Measurements from ENCODE around the gene ZNF248. TPM values are rescaled to one million over a fixed set of nuclear protein-coding genes. Genes with fewer than 3 reads are reported as not detected.

Gene ZNF248
- total RNA-seq, 1 experiment from 2014 or later, result 115 TPM

- Histone ChIP-seq H3K4me1 (ENCODE audit: insufficient read depth, low read length) (peaks cover 12% of the 10 kb centered on the region), H3K4me3 (ENCODE audit: low read length) (no peak overlapping the region), H3K9me3 (ENCODE audit: low read length) (no peaks in the 10 kb centered on the region), H3K4me2 (ENCODE audit: low read length) (peak overlapping the region; percentile 46), H4K20me1 (ENCODE audit: low read length) (no peaks in the 10 kb centered on the region), H3K27ac (ENCODE audit: low read length) (peak overlapping the region; percentile 35), H2AFZ (ENCODE audit: low read length) (peak overlapping the region; percentile 51), H3K27me3 (ENCODE audit: low read length) (no peaks in the 10 kb centered on the region), H3F3A (ENCODE audit: low read length, unreplicated experiment) (no peaks in the 10 kb centered on the region), H3K79me2 (ENCODE audit: low read length) (no peaks in the 10 kb centered on the region), H3K36me3 (ENCODE audit: low read depth, low read length) (no peaks in the 10 kb centered on the region), H3K9ac (ENCODE audit: low read length) (no peak overlapping the region), H3K9me2 (replicated peaks; ENCODE audit: low read length) (no peaks in the 10 kb centered on the region)
- intact Hi-C loops (cut with micrococcal nuclease), result loop anchor here (5.0 kb wide), 1 partner anchor 166 kb away; no protein-coding TSS in a partner anchor
- ATAC-seq (peak; percentile 89), DNase-seq (peak; percentile 79)
- POLR2A ChIA-PET (ENCODE audit: unreplicated experiment), result interaction anchor here (0.5 to 0.6 kb wide), 2 partner anchors 38 to 113 kb away, joined by 3 to 4 read pairs; no protein-coding TSS in a partner anchor
- BruUV-seq (replicated peaks), result no TSS peak
- CTCF ChIA-PET, result interaction anchor here (1.0 to 1.4 kb wide), 3 partner anchors 13 to 259 kb away, joined by 3 to 6 read pairs (median 5); no protein-coding TSS in a partner anchor
- TF ChIP-seq EZH2 (IDR thresholded peaks at IDR 0.05; ENCODE audit: low read length, unreplicated experiment), result no peak
- no peak for TF ChIP-seq EZH2phosphoT487 (IDR thresholded peaks at IDR 0.05; ENCODE audit: borderline replicate concordance, low read length)
- TF ChIP-seq CTCF (conservative IDR thresholded peaks at IDR 0.05; ENCODE audit: low read depth, low read length), result no peak
Observed at GRCh38 chr10:37748170-37748569, 109.2 kb downstream of the ZNF248 start.

GRCh38 chr10:37747081-37747480 lies 110.3 kb downstream of the ZNF248 start:
- ChIA-PET CTCF (no interaction called here), POLR2A (ENCODE audit: unreplicated experiment) (no interaction called here)
- no peaks in the 10 kb centered on the region for H3K79me2 ChIP-seq (ENCODE audit: low read length)
- H3K36me3 ChIP-seq (ENCODE audit: low read depth, low read length), result no peaks in the 10 kb centered on the region
- H3K4me1 ChIP-seq (ENCODE audit: insufficient read depth, low read length), result peaks cover 12% of the 10 kb centered on the region
- intact Hi-C loops (cut with micrococcal nuclease), result loop anchor here (5.0 kb wide), 1 partner anchor 165 kb away; no protein-coding TSS in a partner anchor
- no peaks in the 10 kb centered on the region for H3K27me3 ChIP-seq (ENCODE audit: low read length)
- no peak overlapping the region for H3K27ac ChIP-seq (ENCODE audit: low read length)
- ATAC-seq (no peak), DNase-seq (no peak)
- TF ChIP-seq CTCF (conservative IDR thresholded peaks at IDR 0.05; ENCODE audit: low read depth, low read length) (no peak), EZH2 (IDR thresholded peaks at IDR 0.05; ENCODE audit: low read length, unreplicated experiment) (no peak), EZH2phosphoT487 (IDR thresholded peaks at IDR 0.05; ENCODE audit: borderline replicate concordance, low read length) (no peak)
- H3K9ac ChIP-seq (ENCODE audit: low read length), result no peak overlapping the region
- no peaks in the 10 kb centered on the region for H3K9me2 ChIP-seq (replicated peaks; ENCODE audit: low read length)
- H2AFZ ChIP-seq (ENCODE audit: low read length), result no peak overlapping the region
- H3K4me3 ChIP-seq (ENCODE audit: low read length), result no peak overlapping the region
- no peaks in the 10 kb centered on the region for H3K9me3 ChIP-seq (ENCODE audit: low read length)
- no TSS peak for BruUV-seq (replicated peaks)
- no peaks in the 10 kb centered on the region for H3F3A ChIP-seq (ENCODE audit: low read length, unreplicated experiment)
- H4K20me1 ChIP-seq (ENCODE audit: low read length), result no peaks in the 10 kb centered on the region
- no peak overlapping the region for H3K4me2 ChIP-seq (ENCODE audit: low read length)

GRCh38 chr10:37741831-37742230 lies 115.6 kb downstream of the ZNF248 start:
- Histone ChIP-seq H3K4me3 (ENCODE audit: low read length) (no peak overlapping the region), H3K9me3 (ENCODE audit: low read length) (no peaks in the 10 kb centered on the region), H3K4me2 (ENCODE audit: low read length) (no peak overlapping the region), H3K9me2 (replicated peaks; ENCODE audit: low read length) (no peaks in the 10 kb centered on the region), H3K36me3 (ENCODE audit: low read depth, low read length) (no peaks in the 10 kb centered on the region), H3F3A (ENCODE audit: low read length, unreplicated experiment) (no peaks in the 10 kb centered on the region), H3K79me2 (ENCODE audit: low read length) (no peaks in the 10 kb centered on the region), H4K20me1 (ENCODE audit: low read length) (no peaks in the 10 kb centered on the region), H3K4me1 (ENCODE audit: insufficient read depth, low read length) (no peaks in the 10 kb centered on the region), H3K27ac (ENCODE audit: low read length) (no peak overlapping the region), H3K27me3 (ENCODE audit: low read length) (no peaks in the 10 kb centered on the region), H2AFZ (ENCODE audit: low read length) (no peak overlapping the region), H3K9ac (ENCODE audit: low read length) (no peak overlapping the region)
- BruUV-seq (replicated peaks), result no TSS peak
- ChIA-PET POLR2A (ENCODE audit: unreplicated experiment) (no interaction called here), CTCF (no interaction called here)
- ATAC-seq (no peak), DNase-seq (no peak)
- TF ChIP-seq CTCF (conservative IDR thresholded peaks at IDR 0.05; ENCODE audit: low read depth, low read length), result no peak
- no peak for TF ChIP-seq EZH2 (IDR thresholded peaks at IDR 0.05; ENCODE audit: low read length, unreplicated experiment)
- no peak for TF ChIP-seq EZH2phosphoT487 (IDR thresholded peaks at IDR 0.05; ENCODE audit: borderline replicate concordance, low read length)
- intact Hi-C loops (cut with micrococcal nuclease), result no loop called here
